Stimulated activated naive CD8-positive, alpha-beta T cell treated with anti-CD3 and anti-CD28 coated beads, Interleukin-15, amount 100 ng/mL, for 72 hours (primary cell): ENCODE data around the gene NRL.
"Not testable (repeated sequence)": the region's sequence is repeated elsewhere in the genome, so short reads cannot be mapped to it uniquely, and the experiment has no call there.

ENCODE experiments used
- ATAC-seq: fragments of 150-1000 bp; cut with Tn5 transposase; 2 replicates; pipeline ENCODE4 v1.10.0; 2021; ENCODE audit warnings: mild to moderate bottlenecking, moderate library complexity
- DNase-seq, 2 donors: peaks; one replicate each; pipeline ENCODE4 v3.0.0; 2021 to 2022
- H3K27ac Mint-ChIP-seq, 2 donors: one replicate each; pipeline ENCODE4 v1.8.0; 2022; ENCODE audit warnings: mild to moderate bottlenecking in 2 of 2, mixed read lengths in 2 of 2, moderate library complexity in 2 of 2
- H3K27me3 Mint-ChIP-seq: one replicate; pipeline ENCODE4 v1.8.0; 2022; ENCODE audit warnings: mixed read lengths
- H3K4me1 Mint-ChIP-seq: one replicate; pipeline ENCODE4 v1.8.0; 2022; ENCODE audit warnings: mild to moderate bottlenecking, mixed read lengths
- H3K4me3 Mint-ChIP-seq, 2 donors: one replicate each; pipeline ENCODE4 v1.8.0; 2022; ENCODE audit warnings: mild to moderate bottlenecking in 2 of 2, mixed read lengths in 2 of 2, moderate library complexity in 1 of 2
- H3K9me3 Mint-ChIP-seq, 2 donors: one replicate each; pipeline ENCODE4 v1.8.0; 2022; ENCODE audit warnings: mixed read lengths in 2 of 2

The NRL gene

GRCh38 chr14:24053548-24054323 lies 61.0 kb downstream of the NRL start:
- Mint-ChIP-seq H3K4me1 (peaks cover 28% of the 10 kb centered on the region), H3K27me3 (peaks cover 52% of the 10 kb centered on the region), H3K27ac (peak overlapping the region; percentile 7 to 36), H3K4me3 (peak overlapping the region in 1 of 2 donors; percentile 83), H3K9me3 (no peaks in the 10 kb centered on the region)
- peak; percentile 2 for ATAC-seq
- no peak for DNase-seq

GRCh38 chr14:24052656-24053547 lies 61.8 kb downstream of the NRL start:
- Mint-ChIP-seq H3K4me1 (peaks cover 23% of the 10 kb centered on the region), H3K27me3 (peaks cover 54% of the 10 kb centered on the region), H3K27ac (peak overlapping the region in 1 of 2 donors; percentile 36), H3K9me3 (no peaks in the 10 kb centered on the region), H3K4me3 (peak overlapping the region; percentile 78 to 83)
- DNase-seq (peak; percentile 48 to 67), ATAC-seq (peak; percentile 87)

GRCh38 chr14:24051789-24052655 lies 62.7 kb downstream of the NRL start, which contains the start of gene CARMIL3:
Gene CARMIL3, plus strand, starts transcription at chr14:24052009. Its CDS starts 145 bp downstream, at chr14:24052154.
- DNase-seq, result peak; percentile 58 to 59

GRCh38 chr14:24051176-24051788 lies 63.5 kb downstream of the NRL start:
- peak overlapping the region; percentile 45 to 89 for H3K27ac Mint-ChIP-seq
- H3K9me3 Mint-ChIP-seq, result no peaks in the 10 kb centered on the region
- DNase-seq (no peak), ATAC-seq (peak; percentile 2)
- H3K27me3 Mint-ChIP-seq, result peaks cover 54% of the 10 kb centered on the region
- peaks cover 23% of the 10 kb centered on the region for H3K4me1 Mint-ChIP-seq
- peak overlapping the region; percentile 59 to 80 for H3K4me3 Mint-ChIP-seq

More at GRCh38 chr14:24051789-24052655, 62.7 kb downstream of the NRL start, which contains the start of gene CARMIL3:
- peak; percentile 66 for ATAC-seq
- peak within 1 kb of the TSS; percentile 45 to 89 for H3K27ac Mint-ChIP-seq
- H3K9me3 Mint-ChIP-seq, result no peaks in the 10 kb centered on the region
- peak within 1 kb of the TSS; percentile 80 to 83 for H3K4me3 Mint-ChIP-seq
- peaks cover 54% of the 10 kb centered on the region for H3K27me3 Mint-ChIP-seq
- peaks cover 23% of the 10 kb centered on the region for H3K4me1 Mint-ChIP-seq

- Mint-ChIP-seq H3K4me3 (peak overlapping the region; percentile 59 to 80), H3K4me1 (peaks cover 24% of the 10 kb centered on the region), H3K27me3 (peaks cover 54% of the 10 kb centered on the region), H3K27ac (peak overlapping the region; percentile 45 to 89)
- not testable (repeated sequence) for ATAC-seq, H3K9me3 Mint-ChIP-seq, DNase-seq
Observed at GRCh38 chr14:24050753-24051152, 64.0 kb downstream of the NRL start.

- Mint-ChIP-seq H3K4me1 (peaks cover 34% of the 10 kb centered on the region), H3K27me3 (peaks cover 37% of the 10 kb centered on the region)
- not testable (repeated sequence) for ATAC-seq, H3K4me3 Mint-ChIP-seq, H3K9me3 Mint-ChIP-seq, H3K27ac Mint-ChIP-seq, DNase-seq
Observed at GRCh38 chr14:24049002-24049401, 65.7 kb downstream of the NRL start.

GRCh38 chr14:24042746-24043145 lies 72.0 kb downstream of the NRL start:
- DNase-seq (no peak), ATAC-seq (no peak)
- Mint-ChIP-seq H3K9me3 (no peaks in the 10 kb centered on the region), H3K4me3 (no peak overlapping the region), H3K4me1 (peaks cover 11% of the 10 kb centered on the region), H3K27ac (no peak overlapping the region), H3K27me3 (peaks cover 12% of the 10 kb centered on the region)

GRCh38 chr14:24040692-24041091 lies 74.1 kb downstream of the NRL start:
- no peak for ATAC-seq
- Mint-ChIP-seq H3K27me3 (peaks cover 12% of the 10 kb centered on the region), H3K27ac (no peak overlapping the region), H3K4me3 (no peak overlapping the region), H3K4me1 (peaks cover 18% of the 10 kb centered on the region), H3K9me3 (no peaks in the 10 kb centered on the region)
- DNase-seq, result no peak

- ATAC-seq, result no peak
- H3K9me3 Mint-ChIP-seq, result no peaks in the 10 kb centered on the region
- DNase-seq, result no peak
- H3K4me1 Mint-ChIP-seq, result peaks cover 15% of the 10 kb centered on the region
- peak overlapping the region in 1 of 2 donors; percentile 24 for H3K27ac Mint-ChIP-seq
- peaks cover 12% of the 10 kb centered on the region for H3K27me3 Mint-ChIP-seq
- no peak overlapping the region for H3K4me3 Mint-ChIP-seq
Observed at GRCh38 chr14:24038686-24039085, 76.1 kb downstream of the NRL start.

GRCh38 chr14:24037658-24038037 lies 77.1 kb downstream of the NRL start:
- peaks cover 15% of the 10 kb centered on the region for H3K4me1 Mint-ChIP-seq
- H3K4me3 Mint-ChIP-seq, result no peak overlapping the region
- ATAC-seq, result no peak
- peaks cover 0 to 1% of the 10 kb centered on the region in 2 donors for H3K9me3 Mint-ChIP-seq
- DNase-seq, result no peak
- peaks cover 8% of the 10 kb centered on the region for H3K27me3 Mint-ChIP-seq
- H3K27ac Mint-ChIP-seq, result no peak overlapping the region

- H3K9me3 Mint-ChIP-seq, H3K27me3 Mint-ChIP-seq, DNase-seq: not testable (repeated sequence)
- Mint-ChIP-seq H3K4me1 (peaks cover 15% of the 10 kb centered on the region), H3K4me3 (peak overlapping the region; percentile 89 to 96), H3K27ac (peak overlapping the region; percentile 87 to 91)
- peak; percentile 29 for ATAC-seq
Observed at GRCh38 chr14:24036963-24037657, 77.6 kb downstream of the NRL start.

- Mint-ChIP-seq H3K9me3 (peaks cover 3 to 12% of the 10 kb centered on the region in 2 donors), H3K27me3 (peaks cover 5% of the 10 kb centered on the region), H3K4me1 (peaks cover 15% of the 10 kb centered on the region), H3K27ac (peak overlapping the region; percentile 87 to 91), H3K4me3 (peak overlapping the region; percentile 89 to 96)
- DNase-seq (peak; percentile 67 to 68), ATAC-seq (peak; percentile 87)
Observed at GRCh38 chr14:24036169-24036962, 78.4 kb downstream of the NRL start.

- H3K4me3 Mint-ChIP-seq, result peak overlapping the region; percentile 89 to 96
- peak; percentile 53 for ATAC-seq
Observed at GRCh38 chr14:24035769-24036168, 79.0 kb downstream of the NRL start.

More at GRCh38 chr14:24035769-24036168, 79.0 kb downstream of the NRL start:
- Mint-ChIP-seq H3K9me3 (peaks cover 7 to 18% of the 10 kb centered on the region in 2 donors), H3K27ac (peak overlapping the region in 1 of 2 donors; percentile 43), H3K4me1 (peaks cover 15% of the 10 kb centered on the region)
- H3K27me3 Mint-ChIP-seq, DNase-seq: not testable (repeated sequence)
